WTC11 (cell line): ENCODE measurements around the gene F10.

ENCODE experiments used
- CTCF ChIP-seq: fragments of 200-600 bp; IDR thresholded peaks from 2 replicates; pipeline ENCODE4 v1.8.0; 2022; ENCODE audit warnings: antibody characterized with exemption
- E2F4 ChIP-seq: sonication (generic); formaldehyde crosslinking; IDR thresholded peaks from 2 replicates; pipeline ENCODE4 v1.8.1; 2022; ENCODE audit warnings: low read depth, mild to moderate bottlenecking, moderate library complexity, missing genetic modification reagents, borderline replicate concordance
- ETV6 ChIP-seq: sonication (generic); formaldehyde crosslinking; IDR thresholded peaks from 2 replicates; pipeline ENCODE4 v1.8.1; 2022; ENCODE audit warnings: mild to moderate bottlenecking, missing genetic modification reagents
- FOXP1 ChIP-seq: sonication (generic); formaldehyde crosslinking; IDR thresholded peaks from 2 replicates; pipeline ENCODE4 v1.8.0; 2022; ENCODE audit warnings: missing genetic modification reagents, mild to moderate bottlenecking, moderate library complexity, borderline replicate concordance
- FOXP4 ChIP-seq: sonication (generic); formaldehyde crosslinking; IDR thresholded peaks from 2 replicates; pipeline ENCODE4 v1.8.0; 2022; ENCODE audit warnings: mild to moderate bottlenecking, missing genetic modification reagents
- IRF1 ChIP-seq: sonication (generic); formaldehyde crosslinking; IDR thresholded peaks from 2 replicates; pipeline ENCODE4 v1.8.0; 2023; ENCODE audit warnings: missing genetic modification reagents
- MAX ChIP-seq: sonication (generic); formaldehyde crosslinking; IDR thresholded peaks from 2 replicates; pipeline ENCODE4 v1.8.0; 2022; ENCODE audit warnings: mild to moderate bottlenecking, missing genetic modification reagents
- TCF7 ChIP-seq: sonication (generic); formaldehyde crosslinking; IDR thresholded peaks from 2 replicates; pipeline ENCODE4 v1.8.0; 2022; ENCODE audit warnings: mild to moderate bottlenecking, low read depth, missing genetic modification reagents, moderate library complexity

- TF ChIP-seq FOXP1, result no peak
- no peak for TF ChIP-seq E2F4
- TF ChIP-seq MAX (CRISPR knock-in tag), result peak; percentile 49
- no peak for TF ChIP-seq FOXP4 (CRISPR knock-in tag)
- TF ChIP-seq ETV6, result peak; percentile 26; the same call in 1 of the 2 replicates
- TF ChIP-seq CTCF, result no peak
- TF ChIP-seq TCF7 (CRISPR knock-in tag), result no peak
- TF ChIP-seq IRF1 (CRISPR knock-in tag), result no peak
Measured at GRCh38 chr13:113152984-113153809, 30.6 kb downstream of the F10 start.
